Renal pelvis (tissue), 4 donors: ENCODE measurements around the gene PANX1. TPM values are rescaled to one million over a fixed set of nuclear protein-coding genes. Genes with fewer than 3 reads are reported as not detected.

Experiments
- DNase-seq: peaks from one replicate; pipeline ENCODE4 v3.0.0-alpha.2; 2013
- polyA plus RNA-seq, 3 donors: library from polyadenylated mRNA; unstranded; fragments of 120-200 nt; gene quantifications; one replicate each; pipeline ENCODE4 v1.2.1, GENCODE V29; 2013; ENCODE audit not compliant: insufficient read length in 3 of 3

PANX1 gene
- polyA plus RNA-seq, 3 donors = 22.5 to 26.3 (median 23.0) TPM

DNA sequence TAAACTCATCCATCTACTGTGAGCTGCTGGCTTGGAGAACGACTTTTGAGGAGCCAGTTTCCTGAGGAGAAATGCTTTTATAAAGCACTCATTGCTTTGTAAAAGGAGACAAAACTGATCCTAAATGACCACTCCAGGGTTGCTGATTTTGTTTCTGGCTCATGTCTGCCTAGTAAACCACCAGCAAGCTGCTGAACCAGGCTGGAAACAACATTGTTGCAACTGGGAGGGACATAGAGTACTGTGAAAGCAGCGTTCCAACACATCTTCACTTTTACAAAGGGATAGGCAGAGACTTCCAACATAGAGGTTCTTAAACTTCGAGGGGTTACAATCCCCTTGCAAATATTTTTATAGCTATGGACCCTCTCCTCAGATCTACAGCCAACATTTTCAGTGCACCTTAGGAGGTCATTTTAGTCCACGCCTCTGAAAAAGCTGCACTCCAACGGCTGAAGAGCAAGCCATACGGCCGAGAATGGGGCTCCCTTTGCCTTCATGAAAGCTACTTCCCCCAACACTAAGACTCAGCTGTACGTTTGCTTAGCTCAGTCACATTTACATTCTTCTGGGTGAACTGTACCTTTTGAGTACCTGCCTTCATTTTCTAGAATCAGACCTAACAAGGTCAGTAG lies 54.7 kb downstream of the PANX1 start:
- no peak for DNase-seq

GRCh38 chr11:94183886-94184264 lies 55.2 kb downstream of the PANX1 start:
- DNase-seq = peak; percentile 65

DNA sequence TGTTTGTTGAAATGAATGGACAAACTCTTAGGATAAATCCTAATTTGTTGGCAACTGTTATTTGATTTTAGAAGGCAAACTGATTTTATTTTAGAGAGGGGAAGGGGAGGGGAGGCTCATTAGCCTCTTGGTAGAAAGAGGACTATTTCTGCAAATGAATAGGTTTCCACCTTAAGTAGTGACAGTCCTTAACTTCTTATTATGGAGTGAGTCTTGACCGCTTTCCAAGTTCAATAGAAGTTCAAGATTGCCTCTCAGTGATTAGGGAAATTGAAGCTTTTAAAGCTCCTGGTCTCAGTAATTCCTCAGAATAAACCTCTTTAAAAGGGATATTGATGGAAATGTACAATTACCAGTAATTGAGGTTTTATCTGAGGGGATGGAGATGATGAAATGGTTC lies 55.7 kb downstream of the PANX1 start:
- peak; percentile 11 for DNase-seq

- DNase-seq = peak; percentile 42
Observed at GRCh38 chr11:94184846-94185245, 56.2 kb downstream of the PANX1 start.

- peak; percentile 34 for DNase-seq
Observed at GRCh38 chr11:94185416-94186084, 56.9 kb downstream of the PANX1 start.

- no peak for DNase-seq
Observed at GRCh38 chr11:94186342-94187203, 57.9 kb downstream of the PANX1 start.

DNA sequence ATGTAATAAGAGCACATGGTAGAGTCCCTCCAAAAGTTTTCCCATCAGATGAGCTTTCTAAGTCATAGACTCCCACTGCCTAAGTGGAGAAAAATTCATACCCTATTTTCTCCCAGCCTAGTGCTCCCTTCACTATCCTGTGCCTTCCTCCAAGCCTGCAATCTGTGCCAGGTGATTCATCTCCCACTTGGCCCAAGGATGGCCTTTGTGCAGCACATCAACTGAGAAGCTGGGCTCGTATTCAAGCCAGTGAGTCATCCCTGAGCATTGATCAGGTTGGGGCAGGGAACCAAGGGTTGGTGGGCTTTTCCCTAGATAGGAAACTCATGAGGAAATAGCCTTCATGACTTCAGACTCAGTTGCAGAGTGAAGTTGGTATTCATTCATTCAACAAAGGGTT lies 64.6 kb downstream of the PANX1 start:
- DNase-seq = no peak

GRCh38 chr11:94194712-94195111 lies 66.1 kb downstream of the PANX1 start:
- DNase-seq = no peak

DNA sequence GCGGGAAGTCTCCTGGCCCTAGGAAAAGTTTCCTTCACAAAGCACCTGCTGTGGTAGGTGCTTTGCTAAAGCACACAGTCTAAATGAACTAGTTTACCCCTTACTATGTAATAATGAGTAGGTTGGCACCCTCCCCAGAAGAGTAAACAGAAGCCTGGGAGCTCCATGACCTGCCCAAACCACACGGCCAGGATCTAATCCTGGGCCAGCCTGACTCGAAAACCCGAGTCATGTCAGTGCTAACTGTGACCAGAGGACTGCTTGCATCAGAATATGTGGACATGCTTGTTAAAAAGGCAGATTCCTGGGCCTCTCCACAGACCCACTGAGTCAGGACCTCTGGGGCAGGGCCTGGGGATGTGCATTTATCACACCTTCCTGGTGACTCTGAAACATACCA lies 67.7 kb downstream of the PANX1 start:
- no peak for DNase-seq

DNA sequence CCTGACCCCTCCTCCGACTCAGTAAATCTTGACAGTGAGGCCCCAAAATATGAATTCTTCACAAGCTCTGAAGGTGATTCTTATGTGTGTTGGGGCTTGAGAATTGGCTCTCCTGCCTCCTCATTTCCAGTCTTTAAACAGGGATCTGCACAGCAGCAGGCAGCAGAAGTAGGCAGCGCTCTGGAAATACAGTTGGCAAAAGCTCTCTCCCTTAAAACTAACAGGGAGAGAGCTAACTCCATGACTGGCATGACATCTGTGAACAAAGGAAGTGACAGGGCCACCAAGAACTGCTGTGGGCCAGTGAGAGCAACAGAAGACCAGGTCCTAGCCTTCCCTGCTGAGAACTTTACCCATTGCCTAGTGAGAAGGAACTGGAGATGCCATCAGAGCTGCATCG lies 70.1 kb downstream of the PANX1 start:
- DNase-seq = no peak

DNA sequence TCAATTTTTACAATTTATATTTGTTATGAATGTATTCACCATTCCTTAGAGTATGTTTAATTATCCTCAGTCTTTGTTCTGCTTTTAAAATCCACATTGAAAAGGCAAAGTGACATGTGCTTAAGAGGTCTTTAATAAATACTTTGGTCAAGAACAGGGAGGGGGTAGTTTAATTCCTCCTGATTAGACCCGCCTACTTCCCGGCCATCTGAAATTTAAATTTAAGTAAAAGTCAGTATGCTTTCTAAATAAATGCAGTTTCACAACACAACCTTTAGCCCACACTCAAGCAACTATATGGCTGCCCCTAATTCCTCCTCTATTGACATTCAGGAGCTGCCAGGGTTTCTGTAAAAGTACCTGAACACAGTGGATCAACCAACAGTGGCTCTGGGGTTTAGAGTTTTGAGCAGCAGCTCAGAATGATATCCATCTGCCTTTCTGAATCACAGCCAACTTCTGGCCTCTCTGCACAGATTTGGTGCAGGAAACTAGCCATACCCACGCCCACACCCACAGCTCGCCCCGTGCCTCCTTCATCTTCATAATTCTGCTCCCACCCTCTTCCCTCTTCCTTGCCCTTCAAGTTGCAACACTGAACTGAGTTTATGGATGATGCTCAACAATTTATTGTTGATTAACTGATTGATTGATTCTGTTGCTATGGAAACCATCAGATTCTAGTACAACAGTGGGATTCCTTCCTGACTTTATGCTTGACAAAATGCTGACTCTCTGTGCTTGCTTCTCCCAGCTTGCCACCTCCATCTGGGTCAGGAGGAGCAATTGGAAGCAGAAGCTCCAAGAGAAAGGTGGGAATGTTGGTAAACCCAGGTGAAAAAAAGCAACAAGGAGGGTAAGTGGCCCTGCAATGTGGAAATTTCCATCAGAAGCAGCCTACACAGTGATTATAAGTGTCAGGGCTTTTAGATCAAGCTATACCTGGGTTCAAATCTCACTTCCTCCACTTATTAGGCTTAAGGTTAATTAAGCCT lies 70.8 kb downstream of the PANX1 start:
- DNase-seq = no peak

- peak; percentile 27 for DNase-seq
Observed at GRCh38 chr11:94201004-94201465, 72.4 kb downstream of the PANX1 start.

GRCh38 chr11:94203070-94203469 lies 74.4 kb downstream of the PANX1 start:
- no peak for DNase-seq

- peak; percentile 28 for DNase-seq
Observed at GRCh38 chr11:94211261-94211830, 82.7 kb downstream of the PANX1 start.

DNA sequence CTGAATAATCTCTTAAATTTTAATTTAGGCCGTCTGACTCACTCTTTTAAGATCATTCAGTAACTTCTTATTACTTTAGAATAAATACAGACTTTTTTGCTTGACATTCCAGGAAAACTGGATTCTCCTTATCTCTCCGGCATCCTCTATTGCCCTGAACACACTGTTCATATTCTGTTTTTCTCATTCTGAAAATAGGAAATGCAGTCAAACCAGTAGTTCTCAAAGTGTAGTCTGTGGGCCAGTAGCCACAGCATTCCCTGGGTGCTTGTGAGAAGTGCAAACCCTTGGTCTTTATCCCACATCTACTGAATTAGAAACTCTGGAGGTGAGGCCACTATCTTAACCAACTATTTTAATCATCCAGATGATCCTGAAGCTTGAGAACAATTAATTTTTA lies 84.3 kb downstream of the PANX1 start:
- DNase-seq = no peak

DNA sequence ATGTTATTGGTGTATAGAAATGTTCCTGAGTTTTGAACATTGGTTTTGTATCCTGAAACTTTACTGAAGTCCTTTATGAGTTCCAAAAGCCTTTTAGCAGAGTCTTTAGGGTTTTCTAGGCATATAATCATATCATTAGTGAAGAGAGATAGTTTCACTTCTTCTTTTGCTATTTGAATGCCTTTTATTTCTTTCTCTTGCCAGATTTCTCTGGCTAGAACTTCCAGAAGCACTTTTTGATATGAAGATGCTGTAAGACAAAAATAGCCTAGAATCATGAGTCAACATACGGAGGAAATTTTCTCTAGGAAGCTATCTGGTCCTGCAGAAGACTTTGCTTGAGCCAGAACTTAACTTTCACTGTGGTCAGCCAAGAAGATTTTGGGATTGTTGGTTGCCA lies 89.1 kb downstream of the PANX1 start:
- no peak for DNase-seq

- no peak for DNase-seq
Observed at GRCh38 chr11:94218372-94218771, 89.7 kb downstream of the PANX1 start.

DNA sequence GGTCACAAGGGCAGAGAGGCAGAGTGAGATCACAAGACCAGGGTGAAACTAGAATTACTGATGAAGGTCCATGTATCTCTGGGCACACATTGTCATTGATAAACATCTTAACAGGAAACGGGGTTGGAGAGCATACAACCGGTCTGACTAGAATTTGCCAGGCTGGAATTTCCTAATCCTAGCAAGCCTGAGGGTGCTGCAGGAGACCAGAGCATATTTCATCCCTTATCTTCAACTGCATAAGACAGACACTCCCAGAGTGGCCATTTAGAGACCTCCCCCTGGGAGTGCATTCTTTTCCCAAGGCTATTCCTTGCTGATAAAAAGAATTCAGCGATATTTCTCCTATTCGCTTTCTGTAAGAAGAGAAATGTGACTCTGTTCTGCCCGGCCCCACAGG lies 91.1 kb downstream of the PANX1 start:
- DNase-seq = no peak

- DNase-seq = peak; percentile 9
Observed at GRCh38 chr11:94224078-94224477, 95.4 kb downstream of the PANX1 start.
